Measurements from ENCODE around the gene SULT2B1.
"Not testable (repeated sequence)": the region's sequence is repeated elsewhere in the genome, so short reads cannot be mapped to it uniquely, and the experiment has no call there.

Gene SULT2B1

GRCh38 chr19:48551437-48552302 lies at the start of gene SULT2B1:
Gene SULT2B1, plus strand, starts transcription at chr19:48552172. Its CDS starts 81 bp downstream, at chr19:48552253.
- DNase-seq (ENCODE audit: low read depth): no peak

GRCh38 chr19:48502350-48503018 lies 49.5 kb upstream of the SULT2B1 start:
- no peak for DNase-seq (ENCODE audit: low read depth)

- no peak for DNase-seq (ENCODE audit: low read depth)
These were observed 45.7 kb upstream of the SULT2B1 start for GRCh38 chr19:48506138-48506733.

GRCh38 chr19:48507911-48508439 lies 44.0 kb upstream of the SULT2B1 start:
- DNase-seq (ENCODE audit: low read depth): no peak

GRCh38 chr19:48508729-48509411 lies 43.1 kb upstream of the SULT2B1 start:
- no peak for DNase-seq (ENCODE audit: low read depth)

- no peak for DNase-seq (ENCODE audit: low read depth)
These were observed 42.3 kb upstream of the SULT2B1 start for GRCh38 chr19:48509467-48510194.

- DNase-seq (ENCODE audit: low read depth): no peak
These were observed 41.3 kb upstream of the SULT2B1 start for GRCh38 chr19:48510421-48511268.

- no peak for DNase-seq (ENCODE audit: low read depth)
These were observed 40.6 kb upstream of the SULT2B1 start for GRCh38 chr19:48511321-48511731.

- no peak for DNase-seq (ENCODE audit: low read depth)
These were observed 40.0 kb upstream of the SULT2B1 start, which contains the start of gene LMTK3 for GRCh38 chr19:48511800-48512503. Gene LMTK3, minus strand, starts transcription at chr19:48511835. Its CDS starts 259 bp downstream, at chr19:48511576.

- no peak for DNase-seq (ENCODE audit: low read depth)
These were observed 39.3 kb upstream of the SULT2B1 start for GRCh38 chr19:48512504-48513288.

GRCh38 chr19:48513289-48514122 lies 38.5 kb upstream of the SULT2B1 start:
- no peak for DNase-seq (ENCODE audit: low read depth)

GRCh38 chr19:48514123-48514458 lies 37.9 kb upstream of the SULT2B1 start:
- no peak for DNase-seq (ENCODE audit: low read depth)

- DNase-seq (ENCODE audit: low read depth): no peak
These were observed 35.4 kb upstream of the SULT2B1 start for GRCh38 chr19:48516536-48516935.

- DNase-seq (ENCODE audit: low read depth): no peak
These were observed 33.8 kb upstream of the SULT2B1 start for GRCh38 chr19:48518207-48518606.

- not testable (repeated sequence) for DNase-seq (ENCODE audit: low read depth)
These were observed 32.5 kb upstream of the SULT2B1 start for GRCh38 chr19:48519426-48519825.

- no peak for DNase-seq (ENCODE audit: low read depth)
These were observed 31.8 kb upstream of the SULT2B1 start for GRCh38 chr19:48520134-48520533.

GRCh38 chr19:48524221-48524620 lies 27.8 kb upstream of the SULT2B1 start:
- DNase-seq (ENCODE audit: low read depth): no peak

- DNase-seq (ENCODE audit: low read depth): no peak
These were observed 27.2 kb upstream of the SULT2B1 start for GRCh38 chr19:48524732-48525131.
